ENCODE results near the gene NAXD.

The NAXD gene

DNA sequence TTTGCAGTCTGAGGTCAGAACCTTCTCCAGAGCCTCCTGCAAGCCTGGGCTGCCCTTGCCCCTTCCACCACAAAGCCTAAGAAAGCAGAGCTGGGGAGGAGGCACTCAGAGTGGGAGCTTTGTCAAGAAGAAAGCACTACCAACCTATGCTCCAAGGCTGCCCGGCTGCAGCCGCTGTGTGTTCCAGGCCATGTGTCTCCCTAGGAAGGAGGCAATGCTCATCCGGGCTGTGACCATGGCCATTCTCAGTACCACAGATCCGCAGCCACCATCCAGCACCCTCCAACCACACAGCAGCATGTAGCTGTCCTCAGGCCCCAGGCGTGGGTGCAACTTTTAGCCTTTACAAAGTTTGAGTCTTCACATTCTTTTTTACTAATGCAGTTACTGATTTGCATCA, 68.6 kb downstream of the NAXD start:
- no peak for DNase-seq (ENCODE audit: extremely low read depth, low read depth)
- H3K4me3 ChIP-seq (replicated peaks; ENCODE audit: low read depth, low read length) = no peak overlapping the region
- TF ChIP-seq, protein P1, sequence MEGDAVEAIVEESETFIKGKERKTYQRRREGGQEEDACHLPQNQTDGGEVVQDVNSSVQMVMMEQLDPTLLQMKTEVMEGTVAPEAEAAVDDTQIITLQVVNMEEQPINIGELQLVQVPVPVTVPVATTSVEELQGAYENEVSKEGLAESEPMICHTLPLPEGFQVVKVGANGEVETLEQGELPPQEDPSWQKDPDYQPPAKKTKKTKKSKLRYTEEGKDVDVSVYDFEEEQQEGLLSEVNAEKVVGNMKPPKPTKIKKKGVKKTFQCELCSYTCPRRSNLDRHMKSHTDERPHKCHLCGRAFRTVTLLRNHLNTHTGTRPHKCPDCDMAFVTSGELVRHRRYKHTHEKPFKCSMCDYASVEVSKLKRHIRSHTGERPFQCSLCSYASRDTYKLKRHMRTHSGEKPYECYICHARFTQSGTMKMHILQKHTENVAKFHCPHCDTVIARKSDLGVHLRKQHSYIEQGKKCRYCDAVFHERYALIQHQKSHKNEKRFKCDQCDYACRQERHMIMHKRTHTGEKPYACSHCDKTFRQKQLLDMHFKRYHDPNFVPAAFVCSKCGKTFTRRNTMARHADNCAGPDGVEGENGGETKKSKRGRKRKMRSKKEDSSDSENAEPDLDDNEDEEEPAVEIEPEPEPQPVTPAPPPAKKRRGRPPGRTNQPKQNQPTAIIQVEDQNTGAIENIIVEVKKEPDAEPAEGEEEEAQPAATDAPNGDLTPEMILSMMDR (IDR thresholded peaks at IDR 0.05; ENCODE audit: low read depth, low read length, missing control alignments) = no peak

DNA sequence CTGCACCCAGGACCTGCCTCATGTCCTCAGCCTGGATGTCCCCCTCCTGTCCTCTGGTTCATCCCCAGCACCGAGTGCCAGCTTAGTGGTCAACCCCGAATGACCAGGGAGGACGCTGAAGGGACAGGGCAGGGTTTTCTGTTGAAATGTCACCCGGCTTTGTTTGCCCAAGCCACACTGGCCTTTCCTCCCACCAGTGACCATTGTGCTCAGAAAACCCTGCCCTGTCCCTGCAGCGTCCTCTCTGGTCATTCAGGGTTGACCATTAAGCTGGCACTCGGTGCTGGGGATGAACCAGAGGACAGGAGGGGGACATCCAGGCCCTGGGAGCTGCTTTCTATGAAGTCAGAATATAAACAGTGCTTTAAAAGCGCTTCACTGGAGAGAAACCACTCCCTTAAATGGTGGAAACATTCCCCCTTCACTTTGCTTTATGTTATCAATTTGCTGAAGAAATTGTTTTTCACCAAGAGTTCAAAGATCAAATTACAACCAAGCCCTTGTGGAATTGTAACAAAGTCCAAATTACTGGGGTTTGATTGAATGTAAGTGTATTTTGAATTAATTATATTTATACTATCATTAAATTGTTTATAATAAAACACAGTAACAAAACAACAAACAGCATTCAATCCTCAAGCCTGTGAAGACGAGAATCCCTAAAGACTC, 69.2 kb downstream of the NAXD start:
- TF ChIP-seq, protein P1 (IDR thresholded peaks at IDR 0.05; ENCODE audit: low read depth, low read length, missing control alignments) = no peak
- DNase-seq (ENCODE audit: extremely low read depth, low read depth) = no peak
- no peak overlapping the region for H3K4me3 ChIP-seq (replicated peaks; ENCODE audit: low read depth, low read length)

DNA sequence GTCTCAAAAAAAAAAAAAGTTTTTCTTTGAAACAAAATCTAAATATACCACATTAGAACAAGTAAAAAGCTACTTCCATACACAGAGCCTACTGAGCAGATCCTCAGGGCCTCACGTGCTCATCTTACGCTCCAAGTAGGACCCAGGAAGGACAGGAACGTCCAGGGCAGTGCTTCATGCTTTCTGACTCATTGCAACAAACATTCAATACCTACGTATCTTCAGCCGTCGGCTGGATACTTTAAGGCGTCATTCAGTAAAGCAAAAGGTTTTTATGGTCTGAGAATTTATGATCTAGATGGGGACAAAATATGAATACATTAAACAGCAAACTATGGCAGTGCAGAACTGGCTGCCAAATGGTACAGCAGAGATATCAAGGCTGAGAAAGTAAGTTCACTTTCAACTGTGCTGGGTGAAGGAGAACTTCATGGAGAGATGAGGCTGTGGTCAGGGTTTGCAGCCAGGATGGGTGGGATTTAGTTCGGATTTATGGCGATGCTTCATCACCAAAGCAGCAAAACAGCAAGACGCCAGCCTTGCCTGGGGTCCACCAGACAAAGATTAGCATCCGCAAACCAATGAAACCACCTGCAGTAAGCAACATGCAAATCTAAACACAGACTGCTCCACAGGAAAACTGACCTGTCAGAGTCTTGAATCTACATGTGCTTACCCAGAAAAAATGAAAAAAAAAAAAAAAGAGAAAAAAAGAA, 70.1 kb downstream of the NAXD start:
- TF ChIP-seq, protein P1 (IDR thresholded peaks at IDR 0.05; ENCODE audit: low read depth, low read length, missing control alignments) = no peak
- no peak for DNase-seq (ENCODE audit: extremely low read depth, low read depth)
- H3K4me3 ChIP-seq (replicated peaks; ENCODE audit: low read depth, low read length) = no peak overlapping the region

DNA sequence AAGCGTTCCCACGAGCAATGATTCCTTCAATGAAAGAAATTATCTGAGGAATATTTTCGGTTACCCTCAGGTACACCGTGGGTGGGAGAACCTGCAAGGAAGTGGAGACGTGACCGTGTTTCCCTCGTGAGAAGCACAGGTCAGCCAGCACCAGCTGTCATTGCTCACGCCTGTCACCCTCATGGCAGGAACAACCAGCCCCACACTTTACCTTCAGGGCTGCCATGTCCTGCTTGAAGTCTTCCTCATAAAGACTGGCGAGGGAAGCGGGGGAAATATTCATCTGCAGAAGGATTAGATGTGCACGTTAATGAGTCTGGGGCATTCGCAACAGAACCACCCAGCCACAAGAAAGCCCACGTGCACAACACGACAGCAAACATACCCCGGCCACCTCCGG, 72.4 kb downstream of the NAXD start:
- TF ChIP-seq, protein P1 (IDR thresholded peaks at IDR 0.05; ENCODE audit: low read depth, low read length, missing control alignments) = no peak
- no peak for DNase-seq (ENCODE audit: extremely low read depth, low read depth)
- no peak overlapping the region for H3K4me3 ChIP-seq (replicated peaks; ENCODE audit: low read depth, low read length)

DNA sequence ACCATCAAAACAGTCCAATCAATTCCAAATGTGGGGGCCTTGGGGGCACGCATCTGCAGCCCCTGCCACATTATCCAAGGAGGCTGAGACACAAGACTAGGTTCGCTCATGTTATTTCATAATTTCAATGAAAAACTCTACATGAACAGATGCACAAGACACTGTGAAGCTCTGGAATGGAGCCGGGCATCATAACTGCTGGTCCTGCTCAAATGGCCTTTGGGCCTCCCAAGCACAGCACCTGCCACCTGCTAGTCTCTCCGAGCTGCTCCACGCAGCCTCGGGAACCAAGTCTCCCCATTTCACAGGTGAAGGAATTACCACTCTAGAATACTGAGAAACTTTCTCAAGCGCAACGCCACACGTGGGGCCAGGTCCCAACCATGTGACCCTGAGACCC, 73.7 kb downstream of the NAXD start:
- TF ChIP-seq, protein P1 (IDR thresholded peaks at IDR 0.05; ENCODE audit: low read depth, low read length, missing control alignments) = no peak
- DNase-seq (ENCODE audit: extremely low read depth, low read depth) = no peak
- H3K4me3 ChIP-seq (replicated peaks; ENCODE audit: low read depth, low read length) = no peak overlapping the region

Measured in HFF-Myc (cell line).